GM08714 (cell line): ENCODE data around the gene NACC1.

Source experiments
- H3K4me3 ChIP-seq: fragments of 200-500 bp; sonication (Bioruptor generic); 2 replicates; pipeline ENCODE4 v1.5.1; 2014; ENCODE audit warnings: mild to moderate bottlenecking, low read length, inconsistent platforms
- ZNF274 ChIP-seq: IDR thresholded peaks from 2 replicates; pipeline ENCODE4 v1.6.1; 2012; ENCODE audit warnings: mild to moderate bottlenecking, low read depth, low read length

NACC1 gene

GRCh38 chr19:13129384-13129783 lies 11.3 kb downstream of the NACC1 start:
- no peak overlapping the region for H3K4me3 ChIP-seq
- no peak for TF ChIP-seq ZNF274

DNA sequence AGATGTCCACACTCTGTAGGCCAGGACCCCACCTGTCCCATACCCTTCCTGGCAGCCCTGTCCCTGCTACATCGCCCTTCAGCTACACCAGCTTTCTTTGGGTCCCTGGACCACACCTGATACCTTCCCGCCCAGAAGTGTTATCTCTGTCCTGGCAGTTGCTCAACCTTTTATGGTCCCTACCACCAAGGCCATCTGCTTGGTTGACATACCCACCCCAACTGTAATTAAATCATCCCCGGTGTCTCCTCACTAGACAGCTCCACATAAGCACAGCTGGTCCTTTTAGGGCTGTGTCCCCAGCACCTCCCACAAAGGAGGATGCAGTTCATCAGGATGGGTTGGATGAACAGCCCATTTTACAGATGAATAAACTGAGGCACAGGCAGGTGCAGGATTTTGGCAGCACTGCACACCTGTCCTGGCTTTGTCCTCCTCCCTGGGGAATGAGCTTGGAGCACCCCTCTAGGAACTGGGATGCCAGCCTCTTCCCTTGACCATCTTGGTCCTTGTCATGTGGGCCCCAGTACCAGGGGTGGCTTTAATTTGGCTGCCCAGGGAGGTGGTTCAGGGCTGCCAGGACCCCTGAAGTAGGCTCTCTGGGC lies 12.9 kb downstream of the NACC1 start:
- no peak for TF ChIP-seq ZNF274
- no peak overlapping the region for H3K4me3 ChIP-seq

GRCh38 chr19:13132471-13133180 lies 14.6 kb downstream of the NACC1 start:
- TF ChIP-seq ZNF274 = no peak

DNA sequence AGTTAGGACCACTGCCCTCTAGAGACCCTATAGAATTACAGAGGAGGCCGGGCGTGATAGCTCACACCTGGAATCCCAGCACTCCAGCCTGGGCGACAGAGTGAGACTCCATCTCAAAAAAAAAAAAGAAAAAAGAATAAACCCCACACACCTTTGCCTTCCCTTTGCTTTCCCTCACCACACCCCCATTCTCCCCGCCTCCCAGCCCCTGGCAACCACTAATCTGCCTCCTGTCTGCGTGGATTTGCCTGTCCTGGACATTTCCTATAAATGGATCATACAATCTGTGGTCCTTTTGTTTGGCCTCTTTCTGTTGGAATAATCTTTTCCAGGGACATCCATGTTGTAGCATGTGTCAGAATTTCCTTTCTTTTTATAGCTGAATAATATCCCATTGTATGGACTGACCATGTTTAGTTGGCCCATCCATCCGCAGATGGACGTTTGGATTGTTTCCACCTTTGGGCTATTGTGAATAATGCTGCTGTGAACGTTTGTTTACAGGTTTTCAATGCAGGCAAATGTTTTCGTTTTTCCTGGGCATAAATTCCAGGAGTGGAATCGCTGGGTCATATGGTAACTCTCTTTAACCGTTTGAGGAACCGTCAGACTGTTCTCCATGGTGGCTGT lies 15.3 kb downstream of the NACC1 start:
- no peak for TF ChIP-seq ZNF274
- H3K4me3 ChIP-seq = no peak overlapping the region

More at GRCh38 chr19:13132471-13133180, 14.6 kb downstream of the NACC1 start:
- H3K4me3 ChIP-seq = no peak overlapping the region

DNA sequence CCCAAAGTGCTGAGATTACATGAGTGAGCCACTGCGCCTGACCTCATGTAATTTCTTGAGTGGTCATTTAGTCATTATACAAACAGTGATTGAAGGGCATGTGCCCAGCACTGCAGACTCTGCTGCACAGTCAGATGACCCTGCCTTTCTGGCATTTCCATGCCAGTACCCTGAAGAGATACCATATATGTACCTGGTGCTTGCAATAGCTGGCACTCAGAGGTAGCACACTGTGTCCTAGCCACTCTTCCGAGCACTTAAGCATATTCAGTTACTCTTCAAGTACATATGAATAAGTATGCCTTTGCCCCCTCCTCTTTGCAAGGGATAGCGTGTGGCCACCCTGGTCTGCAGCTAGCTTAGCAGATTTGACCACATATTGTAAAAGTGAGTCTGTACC lies 16.6 kb downstream of the NACC1 start:
- no peak for TF ChIP-seq ZNF274
- H3K4me3 ChIP-seq = no peak overlapping the region

- no peak for TF ChIP-seq ZNF274
These were observed 17.3 kb downstream of the NACC1 start for GRCh38 chr19:13135068-13136062.

DNA sequence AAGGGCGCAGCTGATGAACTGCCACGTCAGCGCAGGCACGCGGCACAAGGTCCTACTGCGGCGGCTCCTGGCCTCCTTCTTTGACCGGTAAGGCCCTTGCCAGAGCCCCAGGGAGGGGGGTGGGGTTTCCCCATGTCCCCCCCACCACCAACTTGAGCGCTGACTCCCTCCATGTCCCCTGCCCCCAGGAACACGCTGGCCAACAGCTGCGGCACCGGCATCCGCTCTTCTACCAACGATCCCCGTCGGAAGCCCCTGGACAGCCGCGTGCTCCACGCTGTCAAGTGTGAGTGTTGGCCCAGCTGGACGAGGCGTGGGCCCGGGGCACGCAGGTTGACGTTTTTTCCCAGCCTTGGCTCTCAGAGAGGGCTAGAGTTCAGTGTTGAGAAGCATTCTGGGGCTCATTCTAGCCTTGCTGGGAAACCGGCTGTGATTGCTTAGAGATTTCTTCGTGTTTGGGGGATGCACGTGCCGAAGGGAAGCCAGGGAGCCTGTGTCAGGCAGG lies 19.3 kb downstream of the NACC1 start:
- TF ChIP-seq ZNF274 = no peak
- no peak overlapping the region for H3K4me3 ChIP-seq

More at GRCh38 chr19:13135068-13136062, 17.3 kb downstream of the NACC1 start:
- H3K4me3 ChIP-seq = no peak overlapping the region

DNA sequence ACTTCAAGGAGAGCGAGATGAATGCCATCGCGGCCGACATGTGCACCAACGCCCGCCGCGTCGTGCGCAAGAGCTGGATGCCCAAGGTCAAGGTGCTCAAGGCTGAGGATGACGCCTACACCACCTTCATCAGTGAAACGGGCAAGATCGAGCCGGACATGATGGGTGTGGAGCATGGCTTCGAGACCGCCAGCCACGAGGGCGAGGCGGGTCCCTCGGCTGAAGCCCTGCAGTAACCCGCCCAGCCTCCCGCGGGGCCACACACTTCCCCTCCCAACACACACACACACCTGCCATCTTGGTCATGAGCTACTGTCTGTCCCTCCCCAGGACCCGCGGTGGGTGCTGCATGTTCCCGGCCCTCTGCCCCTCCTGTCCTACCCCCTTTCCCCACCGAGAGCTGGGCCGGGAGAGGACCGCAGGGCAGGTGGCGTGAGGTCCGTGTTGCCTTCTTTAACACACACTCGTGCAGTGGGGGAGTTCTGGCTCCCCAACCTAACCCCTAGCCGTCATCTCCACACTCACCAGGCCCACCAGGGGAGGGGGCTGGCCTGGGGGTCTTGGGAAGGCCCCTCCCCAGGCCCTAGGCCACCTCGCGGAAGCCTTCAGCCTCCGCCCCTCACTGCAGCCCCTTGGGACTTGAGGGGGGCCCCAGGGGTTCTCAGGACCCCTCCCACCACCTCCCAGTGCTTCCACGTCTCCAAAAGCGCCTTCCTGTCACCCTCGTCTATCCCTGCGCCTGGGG lies 20.3 kb downstream of the NACC1 start:
- no peak overlapping the region for H3K4me3 ChIP-seq
- TF ChIP-seq ZNF274 = no peak

- no peak overlapping the region for H3K4me3 ChIP-seq
- no peak for TF ChIP-seq ZNF274
These were observed 20.8 kb downstream of the NACC1 start for GRCh38 chr19:13138916-13139198.

- TF ChIP-seq ZNF274 = no peak
- no peak overlapping the region for H3K4me3 ChIP-seq
These were observed 21.7 kb downstream of the NACC1 start for GRCh38 chr19:13139633-13140311.

GRCh38 chr19:13146763-13147563 lies 28.9 kb downstream of the NACC1 start:
- H3K4me3 ChIP-seq = no peak overlapping the region
- TF ChIP-seq ZNF274 = no peak

DNA sequence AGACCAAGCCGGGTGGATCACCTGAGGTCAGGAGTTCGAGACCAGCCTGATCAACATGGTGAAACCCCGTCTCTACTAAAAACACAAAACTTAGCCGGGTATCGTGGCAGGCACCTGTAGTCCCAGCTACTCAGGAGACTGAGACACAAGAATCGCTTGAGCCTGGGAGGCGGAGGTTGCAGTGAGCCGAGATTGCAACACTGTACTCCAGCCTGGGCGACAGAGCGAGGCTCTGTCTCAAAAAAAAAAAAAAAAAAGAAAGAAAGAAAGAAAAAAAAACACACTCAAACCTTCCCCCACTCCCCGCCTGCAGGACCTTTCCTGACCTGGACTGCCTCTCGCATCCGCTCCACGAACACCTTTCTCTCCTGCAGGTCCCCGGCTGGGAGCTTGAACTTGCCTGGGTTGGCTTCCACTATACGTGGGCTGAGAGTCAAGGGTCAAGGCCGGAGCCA lies 31.1 kb downstream of the NACC1 start:
- H3K4me3 ChIP-seq = peak overlapping the region; percentile 89; the same call in 1 of the 2 replicates
